MM.1S (cell line): ENCODE results near the gene RNASE13.

Experiments
- DNase-seq: peaks from one replicate; pipeline ENCODE4 v3.0.0-alpha.2; 2015
- H2AFZ ChIP-seq: fragments of 300-600 bp; sonication (generic); 2 replicates; pipeline ENCODE4 v1.6.0; 2016; ENCODE audit warnings: antibody characterized with exemption, low read length
- H3F3A ChIP-seq: fragments of 300-600 bp; sonication (generic); 2 replicates; pipeline ENCODE4 v1.6.1; 2016; ENCODE audit warnings: mild to moderate bottlenecking, antibody characterized with exemption, low read length, moderate library complexity, mixed read lengths; ENCODE audit not compliant: insufficient read depth
- H3K27ac ChIP-seq: fragments of 300-600 bp; sonication (generic); 2 replicates; pipeline ENCODE4 v1.5.1; 2016; ENCODE audit warnings: mild to moderate bottlenecking, low read length
- H3K27me3 ChIP-seq: fragments of 300-600 bp; sonication (generic); replicated peaks from 2 replicates; pipeline ENCODE4 v1.6.0; 2016; ENCODE audit warnings: low read length; ENCODE audit not compliant: insufficient read depth
- H3K36me3 ChIP-seq: fragments of 300-600 bp; sonication (generic); replicated peaks from 2 replicates; pipeline ENCODE4 v1.6.1; 2016; ENCODE audit warnings: mild to moderate bottlenecking, low read length, mixed read lengths; ENCODE audit not compliant: insufficient read depth
- H3K4me1 ChIP-seq: fragments of 300-600 bp; sonication (generic); 2 replicates; pipeline ENCODE4 v1.6.1; 2016; ENCODE audit warnings: low read length, mixed read lengths
- H3K4me2 ChIP-seq: fragments of 300-600 bp; sonication (generic); 2 replicates; pipeline ENCODE4 v1.6.0; 2016; ENCODE audit warnings: low read depth, low read length
- H3K4me3 ChIP-seq: fragments of 300-600 bp; sonication (generic); 2 replicates; pipeline ENCODE4 v1.5.1; 2016; ENCODE audit warnings: low read length, mixed read lengths
- H3K79me2 ChIP-seq: fragments of 300-600 bp; sonication (generic); 2 replicates; pipeline ENCODE4 v1.6.1; 2016; ENCODE audit warnings: mixed run types, low read length, mixed read lengths
- H3K9ac ChIP-seq: fragments of 300-600 bp; sonication (generic); 2 replicates; pipeline ENCODE4 v1.6.1; 2016; ENCODE audit warnings: low read length, mixed read lengths
- H3K9me2 ChIP-seq: fragments of 300-600 bp; sonication (generic); replicated peaks from 2 replicates; pipeline ENCODE4 v1.6.1; 2016; ENCODE audit warnings: mild to moderate bottlenecking, low read length, mixed read lengths; ENCODE audit not compliant: insufficient read depth
- H3K9me3 ChIP-seq: fragments of 300-600 bp; sonication (generic); replicated peaks from 2 replicates; pipeline ENCODE4 v1.6.1; 2016; ENCODE audit warnings: mild to moderate bottlenecking, low read length, mixed read lengths; ENCODE audit not compliant: insufficient read depth
- H4K20me1 ChIP-seq: fragments of 300-600 bp; sonication (generic); 2 replicates; pipeline ENCODE4 v1.6.1; 2016; ENCODE audit warnings: mild to moderate bottlenecking, low read length, moderate library complexity, mixed read lengths; ENCODE audit not compliant: insufficient read depth
- EZH2 ChIP-seq: fragments of 300-600 bp; sonication (generic); optimal IDR thresholded peaks from 2 replicates; pipeline ENCODE3; 2017; ENCODE audit warnings: low read depth, mild to moderate bottlenecking, antibody characterized with exemption, low read length, mixed read lengths
- EZH2phosphoT487 ChIP-seq: fragments of 300-600 bp; sonication (generic); IDR thresholded peaks from 2 replicates; pipeline ENCODE4 v1.6.1; 2018; ENCODE audit warnings: antibody characterized with exemption, low read length
- TF ChIP-seq, protein P1 (sequence below): fragments of 300-600 bp; sonication (generic); IDR thresholded peaks from 2 replicates; pipeline ENCODE4 v1.5.1; 2016; ENCODE audit warnings: antibody characterized with exemption, low read length, mixed read lengths

RNASE13 gene

DNA sequence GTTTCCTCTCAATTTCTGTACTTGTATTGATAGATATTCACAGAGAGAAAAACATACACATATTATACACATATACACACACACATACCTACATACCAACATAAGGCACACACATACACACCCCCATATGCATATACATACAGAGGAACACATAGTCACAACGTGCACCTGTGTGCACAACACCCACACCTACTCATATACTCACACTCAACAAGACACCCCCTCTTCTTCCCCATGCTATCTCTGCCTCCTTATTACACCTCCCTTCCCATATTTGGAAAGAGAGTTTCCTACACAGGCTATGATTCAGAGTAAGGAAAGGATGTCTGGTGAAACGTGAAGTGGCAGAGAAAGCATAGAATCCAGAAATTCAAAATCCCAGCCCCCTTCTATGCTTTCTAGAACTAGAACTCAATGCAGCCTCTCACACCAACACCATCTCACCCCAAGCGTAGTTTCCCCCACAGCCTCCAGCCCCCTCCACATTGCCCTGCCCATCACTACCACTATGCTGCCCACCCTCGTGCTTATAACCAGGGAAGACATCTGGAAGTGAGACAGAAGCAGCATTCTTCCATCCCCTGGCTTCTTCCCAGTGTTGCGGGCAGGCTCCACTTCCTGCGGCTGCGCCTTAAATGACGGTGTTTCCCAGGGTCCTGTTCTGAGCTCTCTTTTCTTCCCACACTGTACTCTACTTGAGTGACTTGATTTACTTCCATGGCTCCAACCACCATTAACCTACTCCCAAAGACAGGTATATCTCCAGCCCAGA lies 25.4 kb upstream of the RNASE13 start:
- H3K4me1 ChIP-seq, result no peaks in the 10 kb centered on the region

DNA sequence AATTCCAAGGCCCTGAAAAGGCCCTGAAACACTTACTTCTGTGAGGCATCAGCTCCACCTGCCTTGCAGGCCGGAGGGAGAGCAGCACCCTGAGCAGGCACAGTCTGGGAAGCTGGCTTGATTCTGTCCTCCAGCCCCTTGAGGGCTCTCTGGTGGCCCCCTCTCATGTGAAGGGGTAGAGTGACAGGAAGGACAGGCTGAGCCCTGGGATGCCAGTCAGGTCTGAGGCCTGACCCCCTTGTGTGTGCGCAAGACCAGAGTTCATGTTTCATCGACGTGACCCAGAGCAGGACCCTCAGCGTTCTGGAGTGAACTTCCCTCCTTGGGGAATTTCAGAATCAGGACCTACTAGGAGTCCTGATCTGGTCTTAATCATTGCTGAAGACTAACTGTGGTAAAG lies 24.3 kb upstream of the RNASE13 start:
- no peaks in the 10 kb centered on the region for H3K36me3 ChIP-seq
- no peak overlapping the region for H3K9ac ChIP-seq
- no peak for TF ChIP-seq EZH2
- TF ChIP-seq, protein P1, sequence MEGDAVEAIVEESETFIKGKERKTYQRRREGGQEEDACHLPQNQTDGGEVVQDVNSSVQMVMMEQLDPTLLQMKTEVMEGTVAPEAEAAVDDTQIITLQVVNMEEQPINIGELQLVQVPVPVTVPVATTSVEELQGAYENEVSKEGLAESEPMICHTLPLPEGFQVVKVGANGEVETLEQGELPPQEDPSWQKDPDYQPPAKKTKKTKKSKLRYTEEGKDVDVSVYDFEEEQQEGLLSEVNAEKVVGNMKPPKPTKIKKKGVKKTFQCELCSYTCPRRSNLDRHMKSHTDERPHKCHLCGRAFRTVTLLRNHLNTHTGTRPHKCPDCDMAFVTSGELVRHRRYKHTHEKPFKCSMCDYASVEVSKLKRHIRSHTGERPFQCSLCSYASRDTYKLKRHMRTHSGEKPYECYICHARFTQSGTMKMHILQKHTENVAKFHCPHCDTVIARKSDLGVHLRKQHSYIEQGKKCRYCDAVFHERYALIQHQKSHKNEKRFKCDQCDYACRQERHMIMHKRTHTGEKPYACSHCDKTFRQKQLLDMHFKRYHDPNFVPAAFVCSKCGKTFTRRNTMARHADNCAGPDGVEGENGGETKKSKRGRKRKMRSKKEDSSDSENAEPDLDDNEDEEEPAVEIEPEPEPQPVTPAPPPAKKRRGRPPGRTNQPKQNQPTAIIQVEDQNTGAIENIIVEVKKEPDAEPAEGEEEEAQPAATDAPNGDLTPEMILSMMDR, result no peak
- no peak for TF ChIP-seq EZH2phosphoT487
- no peaks in the 10 kb centered on the region for H3K9me2 ChIP-seq
- no peak overlapping the region for H3K4me3 ChIP-seq
- H3K4me2 ChIP-seq, result no peak overlapping the region
- no peaks in the 10 kb centered on the region for H4K20me1 ChIP-seq
- H3F3A ChIP-seq, result no peaks in the 10 kb centered on the region
- H3K4me1 ChIP-seq, result no peaks in the 10 kb centered on the region
- no peaks in the 10 kb centered on the region for H3K9me3 ChIP-seq
- no peak overlapping the region for H3K27ac ChIP-seq
- no peaks in the 10 kb centered on the region for H3K27me3 ChIP-seq
- DNase-seq, result no peak
- no peaks in the 10 kb centered on the region for H3K79me2 ChIP-seq
- no peak overlapping the region for H2AFZ ChIP-seq

More for the DNA sequence above, 25.4 kb upstream of the RNASE13 start:
- Histone ChIP-seq H3K27ac (no peak overlapping the region), H3K4me2 (no peak overlapping the region), H3K9ac (no peak overlapping the region), H3K4me3 (no peak overlapping the region), H3K9me2 (no peaks in the 10 kb centered on the region), H3K79me2 (no peaks in the 10 kb centered on the region), H3K9me3 (no peaks in the 10 kb centered on the region), H3K36me3 (no peaks in the 10 kb centered on the region), H3K27me3 (no peaks in the 10 kb centered on the region), H3F3A (no peaks in the 10 kb centered on the region), H2AFZ (no peak overlapping the region), H4K20me1 (no peaks in the 10 kb centered on the region)
- no peak for TF ChIP-seq EZH2phosphoT487
- TF ChIP-seq EZH2, result no peak
- TF ChIP-seq, protein P1, result no peak
- DNase-seq, result no peak

DNA sequence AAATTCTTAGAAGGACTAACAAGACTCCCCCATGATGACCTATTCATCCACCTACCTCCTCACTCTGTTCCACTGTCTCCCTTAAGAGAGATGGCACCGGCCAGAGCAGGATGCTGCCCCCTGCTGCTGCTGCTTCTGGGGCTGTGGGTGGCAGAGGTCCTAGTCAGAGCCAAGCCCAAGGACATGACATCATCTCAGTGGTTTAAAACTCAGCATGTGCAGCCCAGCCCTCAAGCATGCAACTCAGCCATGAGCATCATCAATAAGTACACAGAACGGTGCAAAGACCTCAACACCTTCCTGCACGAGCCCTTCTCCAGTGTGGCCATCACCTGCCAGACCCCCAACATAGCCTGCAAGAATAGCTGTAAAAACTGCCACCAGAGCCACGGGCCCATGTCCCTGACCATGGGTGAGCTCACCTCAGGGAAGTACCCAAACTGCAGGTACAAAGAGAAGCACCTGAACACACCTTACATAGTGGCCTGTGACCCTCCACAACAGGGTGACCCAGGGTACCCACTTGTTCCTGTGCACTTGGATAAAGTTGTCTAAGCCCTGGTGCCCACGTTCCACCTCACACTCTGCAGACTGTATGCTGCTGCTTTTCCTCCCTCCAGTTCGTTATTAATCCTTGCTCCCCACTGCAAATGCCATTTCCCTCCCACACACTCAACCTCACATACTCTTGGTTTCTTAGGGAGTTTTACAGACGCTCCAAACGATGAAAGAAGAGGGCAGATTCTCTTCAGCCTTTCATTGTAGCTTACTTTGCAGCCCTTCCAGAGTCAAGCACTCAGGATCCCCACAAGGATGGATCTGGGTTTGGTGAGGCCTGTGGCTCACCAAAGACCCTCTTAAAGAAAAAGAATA lies 23.4 kb upstream of the RNASE13 start, which contains the start of gene RNASE8:
TSS of gene RNASE8 (plus strand) at position 20 of the 873 bp plus-strand sequence. CDS start at position 91, 71 bp downstream.
- no peaks in the 10 kb centered on the region for H4K20me1 ChIP-seq
- H3F3A ChIP-seq, result no peaks in the 10 kb centered on the region
- no peaks in the 10 kb centered on the region for H3K9me2 ChIP-seq
- no peak within 1 kb of the TSS for H3K4me3 ChIP-seq
- no peaks in the 10 kb centered on the region for H3K9me3 ChIP-seq
- H3K36me3 ChIP-seq, result no peaks in the 10 kb centered on the region
- no peaks in the 10 kb centered on the region for H3K27me3 ChIP-seq
- TF ChIP-seq EZH2 (no peak), EZH2phosphoT487 (no peak)
- TF ChIP-seq, protein P1, result no peak
- no peak within 1 kb of the TSS for H3K9ac ChIP-seq
- no peaks in the 10 kb centered on the region for H3K4me1 ChIP-seq
- H3K27ac ChIP-seq, result no peak within 1 kb of the TSS
- no peak for DNase-seq
- no peak within 1 kb of the TSS for H3K4me2 ChIP-seq
- no peak within 1 kb of the TSS for H2AFZ ChIP-seq
- no peaks in the 10 kb centered on the region for H3K79me2 ChIP-seq
